HFF-Myc (cell line): ENCODE measurements around the gene TTLL5.

Experiments used
- DNase-seq: peaks from one replicate; pipeline ENCODE4 v3.0.0-alpha.2; 2011; ENCODE audit warnings: low read depth; ENCODE audit errors: extremely low read depth
- H3K4me3 ChIP-seq: replicated peaks from 2 replicates; pipeline ENCODE4 v1.5.1; 2011; ENCODE audit warnings: low read depth, mild to moderate bottlenecking, control low read depth, low read length
- CTCF ChIP-seq: IDR thresholded peaks from 2 replicates; pipeline ENCODE4 v1.5.1; 2012; ENCODE audit warnings: mild to moderate bottlenecking, low read depth, low read length, control low read depth; ENCODE audit errors: missing control alignments

The TTLL5 gene

GRCh38 chr14:75996488-75996887 is 335.4 kb downstream of the TTLL5 start:
- DNase-seq, result no peak
- no peak overlapping the region for H3K4me3 ChIP-seq
- TF ChIP-seq CTCF, result no peak

GRCh38 chr14:75999511-76000190 is 338.6 kb downstream of the TTLL5 start:
- H3K4me3 ChIP-seq, result no peak overlapping the region
- TF ChIP-seq CTCF, result no peak
- no peak for DNase-seq

- no peak overlapping the region for H3K4me3 ChIP-seq
- no peak for TF ChIP-seq CTCF
- no peak for DNase-seq
These were observed 341.3 kb downstream of the TTLL5 start for GRCh38 chr14:76002383-76002782.
